Raji (cell line): ENCODE results near the gene PEDS1.

Source experiments
- POLR2A ChIP-seq: IDR thresholded peaks from 2 replicates; pipeline ENCODE4 v1.6.1; 2011; ENCODE audit warnings: low read depth, low read length, control low read depth; ENCODE audit not compliant: insufficient read depth

PEDS1 gene

DNA sequence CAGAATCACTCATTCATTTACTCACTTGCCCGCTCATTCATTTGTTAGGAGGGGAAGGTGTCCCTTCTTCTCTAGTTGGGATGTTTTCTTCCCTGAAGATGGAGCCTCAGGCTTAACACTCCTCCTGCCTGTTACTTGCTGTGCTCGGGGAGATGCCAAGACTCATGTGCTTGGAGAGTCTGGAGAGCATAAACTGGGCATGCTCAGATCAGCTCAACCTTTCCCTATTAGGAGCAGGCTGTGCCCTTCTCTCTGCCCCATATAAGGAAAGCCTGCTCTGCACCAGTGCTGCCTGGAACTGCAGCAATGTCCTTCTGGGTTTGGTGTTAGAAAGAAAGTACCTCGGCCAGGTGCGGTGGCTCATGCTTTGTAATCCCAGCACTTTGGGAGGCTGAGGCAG lies 22.5 kb downstream of the PEDS1 start:
- TF ChIP-seq POLR2A = no peak

DNA sequence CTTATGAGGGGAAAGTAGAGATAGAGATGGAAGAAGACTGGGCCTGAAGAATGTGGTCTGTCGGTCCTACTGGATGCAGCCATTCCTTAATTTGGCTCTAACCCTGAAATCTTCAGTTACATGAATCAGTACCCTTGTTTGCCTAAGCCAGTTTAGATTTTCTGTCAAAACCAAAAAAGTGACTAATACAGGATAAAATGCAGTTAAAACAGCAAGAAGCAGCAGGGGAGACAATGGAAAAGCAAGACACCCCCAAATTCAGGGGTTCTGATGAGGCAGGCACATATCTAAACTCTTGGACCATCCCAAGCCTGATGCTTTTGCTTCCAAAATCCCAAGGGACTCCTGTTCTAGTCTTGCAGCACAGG lies 23.2 kb downstream of the PEDS1 start:
- no peak for TF ChIP-seq POLR2A

DNA sequence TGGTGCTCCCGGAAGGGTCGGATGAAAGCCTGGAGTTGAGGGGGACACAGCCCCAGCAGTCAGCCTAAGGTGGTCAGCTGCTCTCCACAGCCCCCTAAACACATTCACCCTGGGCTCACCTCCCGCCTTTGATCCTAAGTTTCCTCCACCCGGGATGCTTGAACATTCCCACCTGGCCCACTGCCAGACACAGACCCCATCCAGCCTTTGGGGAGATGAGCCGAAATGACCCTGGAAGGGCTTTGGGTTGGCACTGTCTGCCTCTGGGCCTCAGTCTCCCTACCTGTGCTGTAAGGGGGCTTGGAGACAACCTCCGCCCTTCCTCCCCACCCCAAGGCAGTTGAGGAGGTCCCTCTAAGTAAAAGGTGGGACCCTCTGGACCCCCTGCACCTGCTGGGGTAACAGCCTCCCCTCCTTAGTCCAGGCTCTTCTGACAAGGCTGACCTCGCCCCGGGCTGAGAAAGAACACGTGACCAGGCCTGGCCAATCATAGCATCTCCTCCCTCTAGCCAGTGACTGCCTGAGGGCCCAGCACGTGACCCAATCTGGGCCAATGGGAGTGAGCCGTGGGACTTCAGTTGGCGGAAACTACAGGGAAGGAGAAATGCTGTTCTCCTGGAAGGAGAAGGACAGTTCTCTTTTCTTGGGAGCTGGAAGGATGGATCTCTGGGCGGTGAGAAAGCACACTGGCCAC lies 23.7 kb downstream of the PEDS1 start:
- TF ChIP-seq POLR2A = no peak

DNA sequence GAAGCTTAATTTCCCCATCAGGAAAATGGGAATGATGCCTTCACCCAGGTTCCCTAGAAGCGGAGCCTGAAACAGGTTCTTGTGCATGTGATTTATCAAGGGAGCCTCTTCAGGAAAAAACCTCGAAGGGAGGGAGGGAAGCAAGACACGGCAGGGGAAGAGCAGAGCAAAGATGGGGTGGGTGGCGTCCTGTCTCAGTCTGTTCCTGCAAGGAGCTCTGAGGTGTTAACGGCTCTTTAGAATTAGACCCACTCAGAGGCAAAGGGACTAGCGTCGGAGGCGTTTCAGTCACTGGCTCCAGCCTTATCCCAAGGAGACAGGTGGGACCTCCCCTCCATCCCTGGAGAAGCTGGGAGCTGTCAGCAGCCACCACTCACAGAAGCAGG lies 25.0 kb downstream of the PEDS1 start:
- TF ChIP-seq POLR2A = no peak

DNA sequence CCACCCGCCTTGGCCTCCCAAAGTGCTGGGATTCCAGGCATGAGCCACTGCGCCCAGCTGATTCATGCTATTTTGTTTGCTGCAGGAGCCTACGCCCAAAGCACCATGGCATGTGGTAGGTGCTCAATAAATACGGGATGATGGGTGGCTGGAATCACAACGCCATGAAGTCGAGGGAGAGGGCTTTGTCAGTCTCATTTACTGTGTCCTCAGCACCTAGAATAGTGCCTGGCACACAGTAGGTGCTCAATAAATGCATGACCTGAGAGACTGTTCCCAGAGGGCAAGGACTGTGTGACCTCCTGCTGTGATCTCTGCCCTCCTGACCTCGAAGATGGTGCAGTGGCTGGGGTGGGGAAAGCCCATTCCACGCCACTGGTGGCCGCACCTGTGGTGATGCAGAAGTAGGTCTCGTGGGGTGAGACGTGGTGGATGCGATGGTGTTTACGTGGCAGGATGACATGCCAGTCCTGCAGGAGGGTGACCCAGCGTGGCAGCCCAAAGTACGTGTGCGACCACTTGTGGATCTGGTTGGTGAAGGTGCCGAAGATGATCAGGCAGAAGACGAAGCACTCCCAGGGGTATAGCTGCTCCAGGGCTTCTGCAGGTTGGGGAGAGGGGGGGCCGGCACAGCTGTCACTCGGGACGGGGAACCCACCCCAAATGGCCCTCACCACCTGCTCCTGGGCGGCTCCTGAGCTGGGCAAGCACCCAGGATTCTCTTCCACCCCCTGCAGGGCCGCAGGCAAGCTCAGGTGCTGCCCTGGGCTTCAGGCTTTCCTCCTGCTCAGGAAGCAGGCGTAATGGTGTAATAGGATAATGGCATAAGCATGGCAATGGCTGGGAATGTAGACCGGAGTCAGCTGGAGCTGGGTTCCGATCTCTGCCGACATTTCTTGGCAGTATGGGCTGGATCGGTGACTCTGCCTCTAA lies 25.7 kb downstream of the PEDS1 start:
- no peak for TF ChIP-seq POLR2A

DNA sequence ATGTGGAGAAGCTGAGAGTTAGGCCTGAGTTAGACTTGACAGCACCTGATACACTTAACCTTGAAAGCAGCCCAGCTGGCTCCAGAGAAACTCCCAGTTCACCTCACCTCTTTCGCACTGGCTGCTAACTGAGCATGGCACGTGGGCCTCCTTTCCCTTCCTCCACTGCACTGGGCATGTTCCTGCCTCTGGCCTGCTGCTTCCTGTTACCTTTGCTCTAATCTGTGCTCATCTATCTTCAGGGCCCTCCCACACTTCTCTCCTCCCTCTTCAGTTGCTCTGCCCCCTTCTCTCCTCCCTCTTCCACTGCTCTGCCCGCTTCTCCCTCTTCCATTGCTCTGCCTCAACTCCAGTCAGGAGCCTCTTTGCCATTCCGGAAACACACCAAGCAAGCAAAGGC lies 26.9 kb downstream of the PEDS1 start:
- no peak for TF ChIP-seq POLR2A

DNA sequence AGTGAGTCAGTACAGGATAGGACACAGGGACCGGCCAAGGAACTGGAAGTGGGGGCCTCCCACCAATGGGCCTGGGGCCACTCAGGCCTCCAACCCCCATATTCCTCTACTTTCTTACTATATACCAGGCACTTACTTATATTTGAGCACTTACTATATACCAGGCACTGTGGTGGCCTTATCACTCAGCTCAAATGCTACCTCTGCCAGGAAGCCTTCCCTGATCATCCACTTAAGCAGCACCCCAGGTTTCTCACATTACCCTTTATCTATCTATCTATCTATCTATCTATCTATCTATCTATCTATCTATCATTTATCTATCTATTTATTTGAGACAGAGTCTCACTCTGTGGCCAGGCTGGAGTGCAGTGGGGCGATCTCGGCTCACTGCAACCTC lies 28.2 kb downstream of the PEDS1 start:
- no peak for TF ChIP-seq POLR2A

DNA sequence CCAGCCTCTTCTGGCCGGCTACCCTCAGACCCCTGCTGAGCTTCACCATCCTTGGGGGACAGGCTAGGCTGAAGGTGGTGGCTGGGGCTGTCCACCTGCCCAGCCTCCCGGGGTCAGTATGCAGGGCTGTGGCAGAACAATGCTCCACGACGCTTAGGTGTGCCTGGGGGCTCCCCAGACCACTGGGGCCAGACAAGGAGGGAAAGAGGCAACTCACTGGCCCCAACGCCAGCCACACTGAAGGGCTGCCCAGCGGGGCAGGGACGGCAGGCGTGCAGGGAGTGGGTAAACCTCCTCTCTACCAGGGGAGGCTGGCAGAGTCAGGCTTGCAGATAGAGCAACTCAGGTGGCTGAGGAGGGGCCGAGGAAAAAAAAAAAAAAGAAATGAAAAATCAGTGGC lies 29.0 kb downstream of the PEDS1 start:
- no peak for TF ChIP-seq POLR2A

DNA sequence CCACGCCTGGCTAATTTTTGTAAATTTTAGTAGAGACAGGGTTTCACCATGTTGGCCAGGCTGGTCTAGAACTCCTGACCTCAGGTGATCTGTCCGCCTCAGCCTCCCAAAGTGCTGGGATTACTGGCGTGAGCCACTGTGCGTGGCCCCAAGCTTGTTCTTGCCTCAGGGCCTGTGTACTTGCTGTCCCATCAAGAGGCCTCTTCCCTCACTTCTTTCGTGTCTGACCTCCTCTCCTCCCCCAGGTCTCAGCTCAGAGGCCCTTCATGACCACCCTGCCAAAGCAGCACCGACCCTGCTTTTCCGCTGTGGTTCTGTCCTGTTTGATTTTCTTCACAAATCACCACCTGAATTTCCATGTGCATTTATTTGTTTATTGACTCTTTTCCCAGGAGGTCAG lies 30.1 kb downstream of the PEDS1 start:
- no peak for TF ChIP-seq POLR2A

DNA sequence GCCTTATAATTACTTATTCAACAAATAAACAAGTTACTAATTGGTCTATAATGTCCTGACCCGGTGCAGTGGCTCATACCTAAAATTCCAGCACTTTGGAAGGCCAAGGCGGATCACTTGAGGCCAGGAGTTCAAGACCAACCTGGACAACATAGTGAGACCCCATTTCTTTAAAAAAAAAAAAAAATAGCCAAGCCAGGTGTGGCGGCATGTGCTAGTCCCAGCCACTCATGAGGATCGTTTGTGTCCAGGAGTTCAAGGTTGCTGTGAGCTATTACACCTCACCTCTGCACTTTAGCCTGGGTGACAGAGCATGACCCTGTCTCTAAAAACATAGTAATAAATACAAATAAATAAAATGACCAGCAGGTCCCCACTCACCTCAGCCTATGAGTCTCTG lies 30.8 kb downstream of the PEDS1 start:
- no peak for TF ChIP-seq POLR2A

DNA sequence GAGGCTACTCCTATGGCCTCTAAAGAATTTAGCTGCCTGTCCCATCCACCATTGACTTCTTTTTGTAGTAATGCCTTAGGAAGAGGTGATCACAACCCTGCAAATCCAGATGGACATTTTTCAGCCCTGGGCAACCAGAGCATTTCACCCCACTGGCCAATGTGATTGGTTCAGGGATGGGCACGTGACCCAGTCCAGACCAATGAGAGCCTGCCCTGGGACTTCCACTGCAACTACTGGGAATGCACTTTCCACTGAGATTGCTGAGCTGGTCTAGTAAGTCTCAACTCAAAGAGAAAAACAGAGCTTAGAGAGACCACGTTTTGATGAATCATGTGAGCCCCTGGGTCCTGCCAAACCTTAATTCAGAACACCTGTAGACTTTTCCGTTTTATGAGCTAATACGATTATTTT lies 31.7 kb downstream of the PEDS1 start:
- no peak for TF ChIP-seq POLR2A

DNA sequence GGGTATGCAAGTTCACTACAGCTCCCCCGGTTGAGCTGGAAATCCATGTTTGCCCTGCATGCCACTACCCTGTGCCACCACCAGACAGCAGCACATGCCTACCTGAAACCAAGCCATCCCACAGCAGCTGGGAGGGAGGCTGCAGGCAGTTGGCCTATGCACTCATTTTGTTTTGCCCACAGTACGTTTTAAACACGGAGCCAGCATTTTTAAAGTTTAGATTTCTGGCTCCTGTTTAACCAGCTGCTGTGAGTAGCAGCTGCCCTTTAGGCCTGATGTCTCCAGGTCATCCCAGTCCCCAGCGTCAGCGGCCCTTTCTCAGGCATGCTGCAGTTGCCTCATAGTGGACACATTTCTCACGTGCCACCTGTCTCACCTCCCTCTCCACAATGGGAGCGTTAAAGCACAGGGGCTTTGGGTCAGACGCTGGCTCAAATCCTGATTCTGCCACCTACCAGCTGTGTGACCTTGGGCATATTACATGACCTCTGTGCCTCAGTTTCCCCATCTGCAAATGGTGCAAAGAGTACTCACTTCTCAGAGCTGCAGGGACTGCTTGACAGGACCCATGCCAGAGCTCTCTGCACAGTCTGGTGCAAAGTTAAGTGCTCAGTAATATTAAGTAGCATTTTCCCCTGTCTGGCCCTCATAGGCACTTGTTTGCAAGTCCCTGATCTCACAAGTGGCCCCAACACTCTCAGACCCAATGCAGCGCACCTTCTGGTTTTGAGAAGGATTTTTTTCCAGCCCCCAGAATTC lies 32.4 kb downstream of the PEDS1 start:
- no peak for TF ChIP-seq POLR2A

DNA sequence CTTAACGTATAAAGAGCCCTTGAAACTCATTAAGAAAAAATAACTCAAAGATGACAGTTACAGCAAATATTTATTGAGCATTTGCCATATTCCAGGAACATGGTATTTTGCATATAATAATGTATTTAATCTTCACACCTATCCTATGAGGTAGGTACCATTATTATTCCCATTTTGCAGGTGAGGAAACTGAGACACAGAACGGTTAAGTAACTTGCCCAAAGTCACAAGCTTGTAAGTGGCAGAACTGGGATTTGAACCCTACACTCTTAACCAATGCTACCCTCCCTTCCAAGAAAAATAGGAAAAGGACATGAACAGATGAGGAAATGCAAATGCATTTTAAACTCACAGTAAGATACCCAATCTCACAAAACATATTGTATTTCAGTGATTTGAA lies 35.3 kb downstream of the PEDS1 start:
- no peak for TF ChIP-seq POLR2A

DNA sequence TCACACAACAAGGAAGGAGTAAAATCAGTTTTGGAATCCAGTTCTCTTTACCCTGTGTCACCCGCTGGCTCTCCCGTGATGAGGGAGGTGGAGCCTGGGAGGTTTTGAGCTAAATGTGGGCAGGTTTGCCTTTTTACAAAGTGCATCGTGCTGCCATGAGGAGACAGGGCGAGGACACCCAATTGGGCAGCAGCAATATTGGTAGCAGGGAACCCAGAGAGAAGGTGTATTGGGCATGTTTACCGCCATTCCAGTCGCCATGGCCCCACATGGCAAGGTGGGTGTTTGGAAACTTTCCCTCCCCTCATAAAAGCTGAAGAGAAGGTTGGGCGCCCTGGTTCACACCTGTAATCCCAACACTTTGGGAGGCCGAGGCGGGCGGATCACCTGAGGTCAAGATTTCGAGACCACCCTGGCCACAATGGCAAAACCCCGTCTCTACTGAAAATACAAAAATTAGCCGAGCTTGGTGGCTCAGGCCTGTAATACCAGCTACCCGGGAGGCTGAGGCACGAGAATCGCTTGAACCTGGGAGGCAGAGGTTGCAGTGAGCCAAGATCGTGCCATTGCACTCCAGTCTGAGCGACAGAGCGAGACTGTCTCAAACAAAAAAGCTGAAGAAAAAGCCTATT lies 37.0 kb downstream of the PEDS1 start:
- no peak for TF ChIP-seq POLR2A
